H1 (cell line): ENCODE results near the gene NADK.

Experiments used
- CREB1 ChIP-seq: IDR thresholded peaks from 2 replicates; pipeline ENCODE4 v1.6.1; 2012; ENCODE audit warnings: inconsistent platforms
- NRF1 ChIP-seq: IDR thresholded peaks from 2 replicates; pipeline ENCODE4 v1.6.1; 2011; ENCODE audit warnings: mild to moderate bottlenecking, low read depth, low read length, improper control_type of control experiment

- TF ChIP-seq NRF1: no peak
- TF ChIP-seq CREB1: no peak
Observed at GRCh38 chr1:1768249-1768992, 9.8 kb downstream of the NADK start.
